A549 (cell line): Measurements from ENCODE around the gene IQGAP2. TPM values are rescaled to one million over a fixed set of nuclear protein-coding genes. Genes with fewer than 3 reads are reported as not detected.

ENCODE experiments used
- ATAC-seq, 2 experiments: fragments of 200-7000 bp in 1 of 2; fragments of >200 bp in 1 of 2; cut with Nextera tagmentation in 1 of 2; cut with Tn5 transposase in 1 of 2; 3 replicates each; pipeline versions ENCODE4 v1.8.0 to v1.9.1; 2018 to 2020; ENCODE audit warnings: mild to moderate bottlenecking in 1 of 2, moderate library complexity in 1 of 2
- CTCF ChIA-PET: fragments of 300-600 bp; sonication (Branson Sonifier 250); formaldehyde crosslinking; extraction: SDS; loops from one replicate; lab custom pipeline; 2021; ENCODE audit warnings: antibody characterized with exemption, inconsistent platforms; lab: Yijun Ruan, JAX
- POLR2A ChIA-PET: fragments of 350-600 bp; formaldehyde crosslinking; extraction: SDS; loops from one replicate; lab custom pipeline; 2021; ENCODE audit warnings: antibody characterized with exemption, inconsistent platforms; lab: Yijun Ruan, JAX
- DNase-seq, 2 experiments: peaks; one replicate each; pipeline versions ENCODE4 v3.0.0 to v3.0.0-alpha.2; 2011 to 2016; ENCODE audit warnings: low read depth in 1 of 2, low spot score in 1 of 2
- FAIRE-seq: peaks from 2 replicates; lab custom pipeline; 2011; peaks lifted over from hg19 to GRCh38; lab: Jason Lieb, UNC
- H3K27ac ChIP-seq, 2 experiments: fragments of >200 bp; sonication (Bioruptor Twin); formaldehyde crosslinking; 3 replicates each; pipeline ENCODE4 v1.5.1; 2016 to 2017
- H3K4me1 ChIP-seq: fragments of >200 bp; sonication (Bioruptor Twin); formaldehyde crosslinking; 3 replicates; pipeline ENCODE4 v1.6.1; 2016
- H3K4me2 ChIP-seq: fragments of >200 bp; sonication (Bioruptor Twin); formaldehyde crosslinking; 3 replicates; pipeline ENCODE4 v1.6.1; 2016
- H3K4me3 ChIP-seq: fragments of >200 bp; sonication (Bioruptor Twin); formaldehyde crosslinking; 3 replicates; pipeline ENCODE4 v1.5.1; 2016
- H3K9me3 ChIP-seq: fragments of >200 bp; sonication (Bioruptor Twin); formaldehyde crosslinking; 3 replicates; pipeline ENCODE4 v1.6.1; 2016
- CBX2 ChIP-seq: fragments of 200-600 bp; sonication (generic); IDR thresholded peaks from 2 replicates; pipeline ENCODE4 v1.6.1; 2016; ENCODE audit warnings: low read depth, mild to moderate bottlenecking, borderline replicate concordance
- CHD2 ChIP-seq: fragments of 150-350 bp; IDR thresholded peaks from 2 replicates; pipeline ENCODE4 v1.6.1; 2014; ENCODE audit warnings: low read length; ENCODE audit not compliant: partially characterized antibody
- EHMT2 ChIP-seq: fragments of 200-600 bp; sonication (generic); IDR thresholded peaks from 2 replicates; pipeline ENCODE4 v1.6.1; 2016; ENCODE audit warnings: antibody characterized with exemption, low read depth, mild to moderate bottlenecking, moderate library complexity
- EP300 ChIP-seq, 2 experiments: fragments of >200 bp; sonication (Bioruptor Twin); formaldehyde crosslinking; IDR thresholded peaks; 2 replicates in 1 of 2; 3 replicates in 1 of 2; pipeline ENCODE4 v1.6.1; 2016 to 2017
- FOSB ChIP-seq: fragments of 250-450 bp; sonication (Bioruptor Pico); IDR thresholded peaks from 2 replicates; pipeline ENCODE4 v1.5.0; 2020; ENCODE audit warnings: mild to moderate bottlenecking, moderate library complexity
- FOSL2 ChIP-seq, 2 experiments: fragments of 450-650 bp in 1 of 2; fragments of >200 bp in 1 of 2; sonication (Bioruptor Twin) in 1 of 2; formaldehyde crosslinking; IDR thresholded peaks; 2 replicates each; pipeline versions ENCODE4 v1.5.0 to v1.6.1; 2016 to 2020; ENCODE audit warnings: mild to moderate bottlenecking in 1 of 2, moderate library complexity in 1 of 2
- GATA3 ChIP-seq: IDR thresholded peaks from 2 replicates; pipeline ENCODE4 v1.6.1; 2012; ENCODE audit warnings: borderline replicate concordance
- HES2 ChIP-seq: fragments of >200 bp; sonication (Bioruptor Twin); formaldehyde crosslinking; IDR thresholded peaks from 2 replicates; pipeline ENCODE4 v1.6.1; 2016
- HOXA7 ChIP-seq: fragments of 250-450 bp; sonication (Bioruptor Pico); IDR thresholded peaks from 2 replicates; pipeline ENCODE4 v1.5.0; 2020; ENCODE audit warnings: mild to moderate bottlenecking, moderate library complexity
- KDM5A ChIP-seq: fragments of 200-600 bp; sonication (generic); IDR thresholded peaks from 2 replicates; pipeline ENCODE4 v1.6.1; 2016; ENCODE audit warnings: antibody characterized with exemption, mild to moderate bottlenecking
- MAZ ChIP-seq: fragments of 150-350 bp; IDR thresholded peaks from 2 replicates; pipeline ENCODE4 v1.6.1; 2014; ENCODE audit warnings: antibody characterized with exemption, low read depth, low read length, borderline replicate concordance
- NFE2L2 ChIP-seq: fragments of 150-350 bp; conservative IDR thresholded peaks from 2 replicates; pipeline ENCODE4 v1.6.1; 2014; ENCODE audit warnings: low read length
- POLR2A ChIP-seq: IDR thresholded peaks from 2 replicates; pipeline ENCODE4 v1.6.1; 2012; ENCODE audit warnings: mild to moderate bottlenecking, low read length
- POLR2AphosphoS2 ChIP-seq: conservative IDR thresholded peaks from 2 replicates; pipeline ENCODE4 v1.6.1; 2012; ENCODE audit warnings: low read length, improper control_type of control experiment, inconsistent platforms
- RCOR1 ChIP-seq: fragments of 150-350 bp; IDR thresholded peaks from 2 replicates; pipeline ENCODE4 v1.6.1; 2014; ENCODE audit warnings: antibody characterized with exemption, low read length, low read depth
- TFCP2L1 ChIP-seq: fragments of 250-450 bp; sonication (Bioruptor Pico); IDR thresholded peaks from 2 replicates; pipeline ENCODE4 v1.5.0; 2021; ENCODE audit warnings: mild to moderate bottlenecking
- ZC3H11A ChIP-seq: fragments of 450-650 bp; IDR thresholded peaks from 2 replicates; pipeline ENCODE4 v1.6.1; 2014; ENCODE audit warnings: antibody characterized with exemption, mild to moderate bottlenecking
- ZNF302 ChIP-seq: fragments of 250-450 bp; sonication (Bioruptor Pico); IDR thresholded peaks from 2 replicates; pipeline ENCODE4 v1.9.0; 2021; ENCODE audit warnings: inconsistent platforms, mild to moderate bottlenecking, moderate library complexity
- WGBS: methylation state at CpG from one replicate; pipeline ENCODE4 v1.1.6; 2017; ENCODE audit errors: missing lambda C conversion rate; 5-methylcytosine and 5-hydroxymethylcytosine counted together
- polyA plus RNA-seq, 4 experiments: library from polyadenylated mRNA; depleted of rRNA in 3 of 4; stranded (reverse); fragments of >200 nt; fragmentation: RNase III in 1 of 4; extraction: RNeasy Plus Mini Kit Qiagen cat#74134 plus additional on column Dnase treatment in 1 of 4; gene quantifications; 2 replicates in 3 of 4; 3 replicates in 1 of 4; pipeline ENCODE4 v1.2.3, GENCODE V29; 2011 to 2017
- TF ChIP-seq, protein P1 (sequence below): fragments of >200 bp; sonication (Bioruptor Twin); formaldehyde crosslinking; IDR thresholded peaks from 3 replicates; pipeline ENCODE4 v1.6.1; 2016
- TF ChIP-seq, protein P2 (sequence below): IDR thresholded peaks from 2 replicates; pipeline ENCODE4 v1.6.1; 2012; ENCODE audit warnings: low read depth, borderline replicate concordance
- TF ChIP-seq, protein P3 (sequence below): fragments of >200 bp; sonication (Bioruptor Twin); formaldehyde crosslinking; IDR thresholded peaks from 3 replicates; pipeline ENCODE4 v1.5.1; 2016

Gene IQGAP2
- polyA plus RNA-seq, 2 of the 4 experiments (the other 2 are of a cell fraction), result 5.3 to 10.1 TPM

- H3K4me1 ChIP-seq, result peaks cover 16% of the 10 kb centered on the region
- no peak for TF ChIP-seq FOSB (CRISPR knock-in tag)
- TF ChIP-seq, protein P1, sequence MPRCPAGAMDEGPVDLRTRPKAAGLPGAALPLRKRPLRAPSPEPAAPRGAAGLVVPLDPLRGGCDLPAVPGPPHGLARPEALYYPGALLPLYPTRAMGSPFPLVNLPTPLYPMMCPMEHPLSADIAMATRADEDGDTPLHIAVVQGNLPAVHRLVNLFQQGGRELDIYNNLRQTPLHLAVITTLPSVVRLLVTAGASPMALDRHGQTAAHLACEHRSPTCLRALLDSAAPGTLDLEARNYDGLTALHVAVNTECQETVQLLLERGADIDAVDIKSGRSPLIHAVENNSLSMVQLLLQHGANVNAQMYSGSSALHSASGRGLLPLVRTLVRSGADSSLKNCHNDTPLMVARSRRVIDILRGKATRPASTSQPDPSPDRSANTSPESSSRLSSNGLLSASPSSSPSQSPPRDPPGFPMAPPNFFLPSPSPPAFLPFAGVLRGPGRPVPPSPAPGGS, result no peak
- no peak for TF ChIP-seq RCOR1
- TF ChIP-seq POLR2AphosphoS2, result no peak
- TF ChIP-seq HES2, result no peak
- TF ChIP-seq NFE2L2, result no peak
- TF ChIP-seq TFCP2L1, result no peak
- TF ChIP-seq EP300 (IDR thresholded peaks at IDR 0.05), result no peak
- TF ChIP-seq, protein P2, sequence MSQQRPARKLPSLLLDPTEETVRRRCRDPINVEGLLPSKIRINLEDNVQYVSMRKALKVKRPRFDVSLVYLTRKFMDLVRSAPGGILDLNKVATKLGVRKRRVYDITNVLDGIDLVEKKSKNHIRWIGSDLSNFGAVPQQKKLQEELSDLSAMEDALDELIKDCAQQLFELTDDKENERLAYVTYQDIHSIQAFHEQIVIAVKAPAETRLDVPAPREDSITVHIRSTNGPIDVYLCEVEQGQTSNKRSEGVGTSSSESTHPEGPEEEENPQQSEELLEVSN, result no peak
- no peak for TF ChIP-seq ZNF302 (CRISPR knock-in tag)
- no peak for TF ChIP-seq ZC3H11A
- TF ChIP-seq EHMT2, result no peak
- ATAC-seq (no peak), DNase-seq (no peak), FAIRE-seq (no peak)
- ChIA-PET POLR2A (no interaction called here), CTCF (interaction anchor here (0.6 to 3.5 kb wide), 3 partner anchors 8 to 321 kb away, joined by 3 to 12 read pairs (median 5); no protein-coding TSS in a partner anchor)
- no peak overlapping the region for H3K4me2 ChIP-seq
- H3K27ac ChIP-seq, result no peak overlapping the region; a peak in 1 of 6 replicates
- H3K4me3 ChIP-seq, result no peak overlapping the region
- WGBS, result 86% methylated on average over 6 of the region's 6 CpGs
- H3K9me3 ChIP-seq, result no peaks in the 10 kb centered on the region
These were observed 292.3 kb downstream of the IQGAP2 start for GRCh38 chr5:76695346-76695745.

DNA sequence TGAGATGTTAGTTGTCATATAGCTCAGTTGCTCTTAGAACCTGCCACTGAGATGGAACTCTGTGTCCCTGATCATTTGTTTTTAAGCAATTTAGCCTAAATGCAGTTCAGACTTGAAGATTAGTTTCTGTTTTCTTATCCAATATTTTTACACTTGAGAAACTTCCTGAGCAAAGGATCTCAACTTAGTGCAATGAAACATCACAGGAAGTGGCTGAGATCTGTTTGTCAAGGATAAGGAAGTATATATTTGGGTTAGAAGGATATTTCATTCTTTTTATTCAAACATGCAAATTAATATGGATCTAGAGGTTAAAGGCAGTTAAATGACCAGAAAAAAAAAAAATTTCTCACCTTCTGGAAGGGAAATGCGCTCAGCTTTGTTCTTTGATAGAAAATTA lies 293.2 kb downstream of the IQGAP2 start:
- WGBS, result 98% methylated on average over 1 of the region's 1 CpG
- no peak overlapping the region for H3K27ac ChIP-seq
- H3K4me3 ChIP-seq, result no peak overlapping the region
- ATAC-seq, result no peak
- POLR2A ChIA-PET, result no interaction called here
- no peak overlapping the region for H3K4me2 ChIP-seq
- DNase-seq, result no peak
- no peak for TF ChIP-seq CBX2
- TF ChIP-seq ZNF302 (CRISPR knock-in tag), result no peak
- TF ChIP-seq MAZ, result no peak
- TF ChIP-seq GATA3, result no peak
- no peak for TF ChIP-seq CHD2
- TF ChIP-seq HOXA7 (CRISPR knock-in tag), result no peak
- TF ChIP-seq, protein P3, sequence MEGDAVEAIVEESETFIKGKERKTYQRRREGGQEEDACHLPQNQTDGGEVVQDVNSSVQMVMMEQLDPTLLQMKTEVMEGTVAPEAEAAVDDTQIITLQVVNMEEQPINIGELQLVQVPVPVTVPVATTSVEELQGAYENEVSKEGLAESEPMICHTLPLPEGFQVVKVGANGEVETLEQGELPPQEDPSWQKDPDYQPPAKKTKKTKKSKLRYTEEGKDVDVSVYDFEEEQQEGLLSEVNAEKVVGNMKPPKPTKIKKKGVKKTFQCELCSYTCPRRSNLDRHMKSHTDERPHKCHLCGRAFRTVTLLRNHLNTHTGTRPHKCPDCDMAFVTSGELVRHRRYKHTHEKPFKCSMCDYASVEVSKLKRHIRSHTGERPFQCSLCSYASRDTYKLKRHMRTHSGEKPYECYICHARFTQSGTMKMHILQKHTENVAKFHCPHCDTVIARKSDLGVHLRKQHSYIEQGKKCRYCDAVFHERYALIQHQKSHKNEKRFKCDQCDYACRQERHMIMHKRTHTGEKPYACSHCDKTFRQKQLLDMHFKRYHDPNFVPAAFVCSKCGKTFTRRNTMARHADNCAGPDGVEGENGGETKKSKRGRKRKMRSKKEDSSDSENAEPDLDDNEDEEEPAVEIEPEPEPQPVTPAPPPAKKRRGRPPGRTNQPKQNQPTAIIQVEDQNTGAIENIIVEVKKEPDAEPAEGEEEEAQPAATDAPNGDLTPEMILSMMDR, result no peak
- TF ChIP-seq, protein P2, result no peak
- TF ChIP-seq KDM5A, result no peak
- no peak for TF ChIP-seq FOSL2 (IDR thresholded peaks at IDR 0.05)
- TF ChIP-seq FOSL2 (CRISPR knock-in tag; IDR thresholded peaks at IDR 0.05), result no peak
- no peak for TF ChIP-seq EHMT2
- TF ChIP-seq POLR2A, result no peak
- TF ChIP-seq, all 56 proteins: peak for 0
- CTCF ChIA-PET, result interaction anchor here (0.6 to 3.5 kb wide), 2 partner anchors 17 to 78 kb away, joined by 4 to 12 read pairs; no protein-coding TSS in a partner anchor
- peak; percentile 43 for FAIRE-seq
- Histone ChIP-seq H3K4me1 (peaks cover 15% of the 10 kb centered on the region), H3K9me3 (no peaks in the 10 kb centered on the region)
